ENCODE results near the gene DDX23. TPM values are rescaled to one million over a fixed set of nuclear protein-coding genes. Genes with fewer than 3 reads are reported as not detected.

Gene DDX23
- total RNA-seq, 1 donor from 2014 or later = 85.1 TPM

Other genes with a start within 250 kb of the DDX23 start
- 23.5 TPM for gene KANSL2, start 169.9 kb downstream of the DDX23 start, total RNA-seq
- 30.1 TPM for gene CCNT1, start 135.5 kb downstream of the DDX23 start, total RNA-seq
- 69.9 TPM for gene ADCY6, start 63.1 kb downstream of the DDX23 start, total RNA-seq
- gene CACNB3, start 33.7 kb downstream of the DDX23 start, total RNA-seq = 43.1 TPM
- 14.6 TPM for gene RND1, start 13.7 kb upstream of the DDX23 start, total RNA-seq
- gene FKBP11, start 73.3 kb upstream of the DDX23 start, total RNA-seq = 34.6 TPM
- gene ARF3, start 105.3 kb upstream of the DDX23 start, total RNA-seq = 198 TPM
- gene WNT10B, start 119.6 kb upstream of the DDX23 start, total RNA-seq = 0.58 TPM
- 0.29 TPM for gene WNT1, start 126.2 kb upstream of the DDX23 start, total RNA-seq
- 0.06 TPM for gene DDN, start 147.2 kb upstream of the DDX23 start, total RNA-seq
- gene PRKAG1, start 166.6 kb upstream of the DDX23 start, total RNA-seq = 51.7 TPM
- gene KMT2D, start 208.6 kb upstream of the DDX23 start, total RNA-seq = 104 TPM
- 0.29 TPM for gene RHEBL1, start 217.8 kb upstream of the DDX23 start, total RNA-seq
- gene DHH, start 242.6 kb upstream of the DDX23 start, total RNA-seq = 1.5 TPM